HCT116 (cell line): Measurements from ENCODE around the gene STK11. TPM values are rescaled to one million over a fixed set of nuclear protein-coding genes. Genes with fewer than 3 reads are reported as not detected.

Experiments
- ATAC-seq: fragments of 200-7000 bp; cut with Tn5 transposase; 2 replicates; pipeline ENCODE4 v1.9.1; 2020; ENCODE audit warnings: mild to moderate bottlenecking, moderate library complexity
- BruUV-seq: library from RNA; stranded (reverse); fragments of 400-500 nt; replicated peaks from 2 replicates; lab custom pipeline; 2021; lab: Mats Ljungman, UMichigan
- CTCF ChIA-PET: fragments of 300-600 bp; sonication (Branson Sonifier 250); formaldehyde crosslinking; loops from one replicate; lab custom pipeline; 2021; ENCODE audit warnings: antibody characterized with exemption; lab: Charles Lee
- POLR2A ChIA-PET: fragments of 300-600, 350-600 bp; sonication (Branson Sonifier 250); formaldehyde crosslinking; loops from one replicate; lab custom pipeline; 2021; ENCODE audit warnings: antibody characterized with exemption; lab: Charles Lee
- RAD21 ChIA-PET, 2 experiments: fragments of 300-600 bp; sonication (Branson Sonifier 250); formaldehyde crosslinking; loops; one replicate each; lab custom pipeline; 2023; ENCODE audit warnings: low total read pairs in 2 of 2; ENCODE audit not compliant: uncharacterized antibody in 2 of 2, unreplicated experiment in 2 of 2, low non-redundant PET in 1 of 2; lab: Charles Lee
- DNase-seq: peaks from one replicate; pipeline ENCODE4 v3.0.0-alpha.2; 2010; ENCODE audit warnings: low read depth, low spot score
- H2AFZ ChIP-seq: fragments of 200-600 bp; shearing (Covaris generic), sonication (generic); 2 replicates; pipeline ENCODE4 v1.6.1; 2017; ENCODE audit warnings: low read depth, mixed run types, mixed read lengths, antibody characterized with exemption, low read length; ENCODE audit not compliant: poor library complexity, severe bottlenecking
- H3K27ac ChIP-seq: 2 replicates; pipeline ENCODE4 v1.5.1; 2012; ENCODE audit warnings: low read depth, low read length
- H3K27me3 ChIP-seq: fragments of 200-600 bp; sonication (generic); 2 replicates; pipeline ENCODE4 v1.6.1; 2016; ENCODE audit warnings: mixed run types, low read length, mixed read lengths; ENCODE audit not compliant: insufficient read depth
- H3K36me3 ChIP-seq, 2 experiments: fragments of 200-500 bp in 1 of 2; fragments of 200-600 bp in 1 of 2; sonication (Bioruptor generic) in 1 of 2; sonication (generic) in 1 of 2; 2 replicates each; pipeline versions ENCODE4 v1.5.1 to v1.6.1; 2014 to 2016; ENCODE audit warnings: low read length in 2 of 2, inconsistent platforms in 1 of 2, mixed read lengths in 1 of 2, mixed run types in 1 of 2; ENCODE audit not compliant: insufficient read depth in 2 of 2, control insufficient read depth in 1 of 2
- H3K4me1 ChIP-seq, 2 experiments: fragments of 200-600 bp in 1 of 2; sonication (generic) in 1 of 2; 2 replicates each; pipeline versions ENCODE4 v1.5.1 to v1.6.1; 2012 to 2017; ENCODE audit warnings: low read length in 2 of 2, inconsistent platforms in 1 of 2, mild to moderate bottlenecking in 1 of 2, mixed read lengths in 1 of 2, mixed run types in 1 of 2, moderate library complexity in 1 of 2; ENCODE audit not compliant: insufficient read depth in 2 of 2, control insufficient read depth in 1 of 2
- H3K4me2 ChIP-seq: fragments of 200-600 bp; sonication (generic); 2 replicates; pipeline ENCODE4 v1.6.1; 2017; ENCODE audit warnings: mixed run types, low read length, mixed read lengths
- H3K4me3 ChIP-seq, 2 experiments: fragments of 200-600 bp in 1 of 2; sonication (generic) in 1 of 2; replicated peaks in 1 of 2; 2 replicates each; pipeline ENCODE4 v1.5.1; 2011 to 2016; ENCODE audit warnings: low read length in 2 of 2, control low read depth in 1 of 2, low read depth in 1 of 2, mild to moderate bottlenecking in 1 of 2, mixed read lengths in 1 of 2, mixed run types in 1 of 2
- H3K79me2 ChIP-seq: fragments of 200-600 bp; sonication (generic); 2 replicates; pipeline ENCODE4 v1.6.1; 2017; ENCODE audit warnings: mild to moderate bottlenecking, mixed run types, low read length, moderate library complexity, mixed read lengths; ENCODE audit not compliant: insufficient read depth
- H3K9ac ChIP-seq: fragments of 200-600 bp; sonication (generic); 2 replicates; pipeline ENCODE4 v1.6.1; 2016; ENCODE audit warnings: low read length, mixed read lengths
- H3K9me2 ChIP-seq: fragments of 200-600 bp; sonication (generic), shearing (Covaris generic); 2 replicates; pipeline ENCODE4 v1.6.1; 2017; ENCODE audit warnings: mixed run types, mild to moderate bottlenecking, moderate library complexity; ENCODE audit not compliant: insufficient read depth
- H3K9me3 ChIP-seq, 2 experiments: fragments of 200-500 bp in 1 of 2; fragments of 200-600 bp in 1 of 2; sonication (Bioruptor generic) in 1 of 2; sonication (generic) in 1 of 2; 2 replicates each; pipeline ENCODE4 v1.6.1; 2014 to 2017; ENCODE audit warnings: low read length in 2 of 2, mixed read lengths in 2 of 2, inconsistent platforms in 1 of 2, low read depth in 1 of 2, mild to moderate bottlenecking in 1 of 2, mixed run types in 1 of 2, moderate library complexity in 1 of 2; ENCODE audit not compliant: control insufficient read depth in 1 of 2, insufficient read depth in 1 of 2
- H4K20me1 ChIP-seq: fragments of 200-600 bp; sonication (generic), shearing (Covaris generic); 2 replicates; pipeline ENCODE4 v1.6.1; 2017; ENCODE audit warnings: mixed run types, mild to moderate bottlenecking, moderate library complexity; ENCODE audit not compliant: insufficient read depth
- EGR1 ChIP-seq: IDR thresholded peaks from 2 replicates; pipeline ENCODE4 v1.6.1; 2012; ENCODE audit warnings: low read depth
- EZH2 ChIP-seq: fragments of 200-600 bp; sonication (generic); IDR thresholded peaks from 2 replicates; pipeline ENCODE4 v1.6.1; 2017; ENCODE audit warnings: antibody characterized with exemption, mixed run types
- JUND ChIP-seq: IDR thresholded peaks from 2 replicates; pipeline ENCODE4 v1.6.1; 2012
- POLR2AphosphoS5 ChIP-seq: IDR thresholded peaks from 2 replicates; pipeline ENCODE4 v1.6.1; 2011; ENCODE audit warnings: mild to moderate bottlenecking, low read depth, low read length, moderate library complexity
- SIN3A ChIP-seq: IDR thresholded peaks from 2 replicates; pipeline ENCODE4 v1.6.1; 2012; ENCODE audit warnings: low read depth
- TCF7L2 ChIP-seq: IDR thresholded peaks from 2 replicates; pipeline ENCODE4 v1.7.0; 2011; ENCODE audit warnings: borderline replicate concordance, inconsistent platforms; ENCODE audit not compliant: insufficient read depth, insufficient read length; ENCODE audit errors: extremely low read depth
- YY1 ChIP-seq: IDR thresholded peaks from 2 replicates; pipeline ENCODE4 v1.6.1; 2011; ENCODE audit warnings: low read length, low read depth, moderate library complexity, mild to moderate bottlenecking; ENCODE audit not compliant: insufficient replicate concordance; ENCODE audit errors: extremely low read depth
- intact Hi-C: fragments of 100-400 bp; cut with micrococcal nuclease; formaldehyde crosslinking; loops from 2 replicates; pipeline ENCODE4 v1.10.0; 2022
- total RNA-seq: library from RNA; stranded (reverse); gene quantifications from one replicate; pipeline ENCODE4 v1.2.1, GENCODE V29; 2021; ENCODE audit not compliant: unreplicated experiment
- TF ChIP-seq, protein P1 (sequence below): IDR thresholded peaks from 2 replicates; pipeline ENCODE4 v1.6.1; 2012; ENCODE audit warnings: low read depth

The STK11 gene
- total RNA-seq, 1 experiment from 2014 or later: 86.9 TPM

DNA sequence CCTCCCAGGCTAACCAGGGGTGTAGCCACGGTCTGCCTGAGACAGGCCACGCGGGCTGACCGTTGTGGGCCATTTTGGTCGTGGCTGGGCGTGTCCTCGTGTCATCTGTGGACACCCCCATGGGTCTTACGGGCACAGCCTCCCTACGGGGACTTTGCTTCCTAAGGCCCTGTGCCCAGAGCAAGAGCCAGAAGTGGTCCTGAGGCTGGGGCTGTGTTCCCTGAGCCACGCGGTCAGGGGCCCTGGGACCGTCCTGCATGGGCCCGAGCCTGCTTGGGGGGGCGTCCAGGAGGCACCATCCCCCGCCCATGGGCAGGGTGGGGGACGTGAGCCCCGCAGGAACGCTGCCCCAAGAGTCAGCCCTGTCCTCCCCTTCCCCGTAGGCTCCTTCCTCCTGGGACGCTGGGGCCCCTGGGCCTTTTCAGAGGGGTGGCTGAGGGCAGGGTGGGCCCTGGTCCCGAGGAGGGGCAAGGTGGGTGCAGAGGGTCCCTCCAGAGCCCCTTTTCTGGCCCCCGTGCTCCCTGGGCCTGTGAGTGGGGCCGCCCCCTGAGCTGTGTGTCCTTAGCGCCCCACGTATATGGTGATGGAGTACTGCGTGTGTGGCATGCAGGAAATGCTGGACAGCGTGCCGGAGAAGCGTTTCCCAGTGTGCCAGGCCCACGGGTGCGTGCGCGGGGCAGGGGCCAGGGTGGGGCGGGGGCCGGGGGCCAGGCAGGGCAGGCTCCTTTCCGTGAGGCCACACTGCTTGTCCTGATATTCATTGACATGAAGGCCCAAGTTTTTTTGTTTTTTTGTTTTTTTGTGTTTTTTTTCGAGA, 13.4 kb downstream of the STK11 start:
- ChIA-PET POLR2A (no interaction called here), CTCF (interaction anchor here (0.6 to 1.7 kb wide), 3 partner anchors 9 to 106 kb away, joined by 3 to 4 read pairs (median 3); partner anchors contain the start of gene CIRBP), RAD21 (no interaction called here)
- peaks cover 13 to 44% of the 10 kb centered on the region in 2 experiments for H3K4me1 ChIP-seq
- BruUV-seq: no TSS peak
- peaks cover 63% of the 10 kb centered on the region for H3K79me2 ChIP-seq
- H3K9me3 ChIP-seq: no peaks in the 10 kb centered on the region
- no peaks in the 10 kb centered on the region for H3K9me2 ChIP-seq
- H3K4me3 ChIP-seq: no peak overlapping the region
- H3K4me2 ChIP-seq: no peak overlapping the region
- peaks cover 2 to 6% of the 10 kb centered on the region in 2 experiments; a peak in 2 of 4 replicates for H3K36me3 ChIP-seq
- no peak for TF ChIP-seq SIN3A
- no peak for TF ChIP-seq YY1
- H4K20me1 ChIP-seq: no peaks in the 10 kb centered on the region
- intact Hi-C loops: no loop called here
- peak overlapping the region; percentile 25; the same call in 1 of the 2 replicates for H3K27ac ChIP-seq
- H2AFZ ChIP-seq: no peak overlapping the region
- no peaks in the 10 kb centered on the region for H3K27me3 ChIP-seq
- no peak for DNase-seq
- no peak overlapping the region for H3K9ac ChIP-seq
- no peak for ATAC-seq

DNA sequence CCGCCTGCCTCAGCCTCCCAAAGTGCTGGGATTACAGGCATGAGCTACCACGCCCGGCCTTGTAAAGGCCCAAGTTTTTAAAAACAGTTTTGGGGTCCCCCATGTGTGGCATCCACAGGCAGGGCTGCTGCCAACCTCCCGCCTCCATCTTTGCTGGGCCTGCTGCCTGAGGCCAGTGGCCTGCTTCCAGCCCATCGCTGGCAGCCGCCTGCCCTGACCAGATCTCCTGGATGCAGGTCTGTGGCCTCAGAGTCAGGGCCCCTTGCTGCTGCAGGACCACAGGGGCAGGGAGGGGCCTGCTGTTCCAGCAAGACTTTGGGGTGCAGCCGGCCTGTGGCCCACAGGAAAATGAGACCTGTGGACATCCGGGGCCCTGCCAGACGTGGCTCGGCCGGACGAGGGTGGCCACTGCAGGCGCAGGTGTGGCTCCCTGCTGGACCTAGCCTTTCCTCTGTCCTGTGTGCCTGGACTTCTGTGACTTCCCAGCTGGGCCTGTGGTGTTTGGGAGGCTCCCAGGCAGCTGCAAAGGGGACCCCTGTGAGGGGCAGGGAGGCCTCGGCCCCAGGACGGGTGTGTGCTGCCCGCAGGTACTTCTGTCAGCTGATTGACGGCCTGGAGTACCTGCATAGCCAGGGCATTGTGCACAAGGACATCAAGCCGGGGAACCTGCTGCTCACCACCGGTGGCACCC, 14.4 kb downstream of the STK11 start:
- Histone ChIP-seq H2AFZ (no peak overlapping the region), H3K27ac (no peak overlapping the region; the same call in 1 of the 2 replicates), H3K4me2 (no peak overlapping the region), H3K9me3 (no peaks in the 10 kb centered on the region), H3K9ac (no peak overlapping the region), H3K27me3 (no peaks in the 10 kb centered on the region), H3K4me3 (no peak overlapping the region), H3K79me2 (peaks cover 53% of the 10 kb centered on the region), H4K20me1 (no peaks in the 10 kb centered on the region), H3K4me1 (peaks cover 8 to 34% of the 10 kb centered on the region in 2 experiments), H3K36me3 (peaks cover 2 to 6% of the 10 kb centered on the region in 2 experiments; a peak in 2 of 4 replicates), H3K9me2 (no peaks in the 10 kb centered on the region)
- ChIA-PET RAD21 (no interaction called here), CTCF (interaction anchor here (0.6 kb wide), 1 partner anchor 8 kb away, joined by 3 read pairs; no protein-coding TSS in a partner anchor), POLR2A (no interaction called here)
- intact Hi-C loops: no loop called here
- TF ChIP-seq TCF7L2: no peak
- no peak for TF ChIP-seq EZH2
- TF ChIP-seq SIN3A: no peak
- no peak for TF ChIP-seq JUND
- no peak for TF ChIP-seq EGR1
- TF ChIP-seq, protein P1, sequence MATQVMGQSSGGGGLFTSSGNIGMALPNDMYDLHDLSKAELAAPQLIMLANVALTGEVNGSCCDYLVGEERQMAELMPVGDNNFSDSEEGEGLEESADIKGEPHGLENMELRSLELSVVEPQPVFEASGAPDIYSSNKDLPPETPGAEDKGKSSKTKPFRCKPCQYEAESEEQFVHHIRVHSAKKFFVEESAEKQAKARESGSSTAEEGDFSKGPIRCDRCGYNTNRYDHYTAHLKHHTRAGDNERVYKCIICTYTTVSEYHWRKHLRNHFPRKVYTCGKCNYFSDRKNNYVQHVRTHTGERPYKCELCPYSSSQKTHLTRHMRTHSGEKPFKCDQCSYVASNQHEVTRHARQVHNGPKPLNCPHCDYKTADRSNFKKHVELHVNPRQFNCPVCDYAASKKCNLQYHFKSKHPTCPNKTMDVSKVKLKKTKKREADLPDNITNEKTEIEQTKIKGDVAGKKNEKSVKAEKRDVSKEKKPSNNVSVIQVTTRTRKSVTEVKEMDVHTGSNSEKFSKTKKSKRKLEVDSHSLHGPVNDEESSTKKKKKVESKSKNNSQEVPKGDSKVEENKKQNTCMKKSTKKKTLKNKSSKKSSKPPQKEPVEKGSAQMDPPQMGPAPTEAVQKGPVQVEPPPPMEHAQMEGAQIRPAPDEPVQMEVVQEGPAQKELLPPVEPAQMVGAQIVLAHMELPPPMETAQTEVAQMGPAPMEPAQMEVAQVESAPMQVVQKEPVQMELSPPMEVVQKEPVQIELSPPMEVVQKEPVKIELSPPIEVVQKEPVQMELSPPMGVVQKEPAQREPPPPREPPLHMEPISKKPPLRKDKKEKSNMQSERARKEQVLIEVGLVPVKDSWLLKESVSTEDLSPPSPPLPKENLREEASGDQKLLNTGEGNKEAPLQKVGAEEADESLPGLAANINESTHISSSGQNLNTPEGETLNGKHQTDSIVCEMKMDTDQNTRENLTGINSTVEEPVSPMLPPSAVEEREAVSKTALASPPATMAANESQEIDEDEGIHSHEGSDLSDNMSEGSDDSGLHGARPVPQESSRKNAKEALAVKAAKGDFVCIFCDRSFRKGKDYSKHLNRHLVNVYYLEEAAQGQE: no peak
- TF ChIP-seq POLR2AphosphoS5: no peak
- ATAC-seq: no peak
- no TSS peak for BruUV-seq
- DNase-seq: no peak
